ENCODE results near the gene GYS1. TPM values are rescaled to one million over a fixed set of nuclear protein-coding genes. Genes with fewer than 3 reads are reported as not detected.
A peak's percentile ranks its signal among the peaks of the same experiment; 100 is the strongest.

Gene GYS1
- total and polyA plus RNA-seq, 10 of the 15 experiments (the other 5 are each of a cell fraction or from before 2014, with no cell fraction given) = 3.7 to 62.0 (median 37.3) TPM

DNA sequence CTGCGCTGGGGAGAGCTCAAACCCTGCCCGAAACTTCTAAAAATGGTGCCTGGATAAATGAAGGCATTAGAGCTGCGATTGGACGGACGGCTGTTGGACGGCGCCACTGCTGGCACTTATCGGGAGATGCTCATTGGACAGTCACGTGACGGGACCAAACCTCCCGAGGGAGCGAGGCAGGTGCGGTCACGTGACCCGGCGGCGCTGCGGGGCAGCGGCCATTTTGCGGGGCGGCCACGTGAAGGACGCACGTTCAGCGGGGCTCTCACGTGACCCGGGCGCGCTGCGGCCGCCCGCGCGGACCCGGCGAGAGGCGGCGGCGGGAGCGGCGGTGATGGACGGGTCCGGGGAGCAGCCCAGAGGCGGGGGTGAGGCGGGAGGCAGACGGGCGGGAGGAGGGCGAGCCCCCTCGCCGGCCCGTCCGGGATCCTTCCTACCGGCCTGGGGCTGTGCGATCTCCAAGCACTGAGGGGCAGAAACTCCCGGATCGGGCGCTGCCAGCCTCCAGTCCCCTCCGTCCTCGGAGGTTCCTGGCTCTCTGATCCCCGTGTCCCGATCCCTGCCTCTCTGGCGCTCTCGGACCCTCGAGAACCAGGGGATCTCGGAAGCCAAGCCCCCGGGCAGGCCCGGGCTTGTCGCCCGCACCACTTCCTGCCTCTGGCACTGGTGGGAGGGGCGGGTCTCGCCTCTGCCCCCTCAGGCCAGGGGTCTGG is 38.4 kb downstream of the GYS1 start, which contains the start of gene BAX:
Gene BAX (plus strand): TSS at position 281 of the 713 bp plus-strand sequence. CDS start 54 bp downstream, at position 335.
- Histone ChIP-seq H3K27ac (ENCODE audit: control insufficient read depth, insufficient read depth) (peak within 1 kb of the TSS; percentile 99), H3K36me3 (ENCODE audit: control insufficient read depth in 2 of 2, insufficient read depth in 2 of 2, low read length in 1 of 2) (no peaks in the 10 kb centered on the region; a peak in 1 of 4 replicates), H3K4me1 (ENCODE audit: control insufficient read depth, insufficient read depth, low read length) (peaks cover 5% of the 10 kb centered on the region; the same call in 1 of the 2 replicates), H3K27me3 (replicated peaks in 1 of 2; ENCODE audit: control insufficient read depth in 2 of 2, insufficient read depth in 2 of 2, low read length in 1 of 2) (no peaks in the 10 kb centered on the region), H3K4me2 (ENCODE audit: control insufficient read depth, insufficient read depth) (peak within 1 kb of the TSS; percentile 99), H2AFZ (ENCODE audit: control insufficient read depth, low read depth, low read length) (peak within 1 kb of the TSS; percentile 75), H3K9me3 (replicated peaks; ENCODE audit: control insufficient read depth, insufficient read depth, low read length) (no peaks in the 10 kb centered on the region), H3K9ac (ENCODE audit: control insufficient read depth, insufficient read depth, low read length) (peak within 1 kb of the TSS; percentile 100), H3K4me3 (peak within 1 kb of the TSS; percentile 98), H3K79me2 (ENCODE audit: control insufficient read depth, insufficient read depth, low read length) (peaks cover 23% of the 10 kb centered on the region), H4K20me1 (ENCODE audit: control insufficient read depth, insufficient read depth) (no peaks in the 10 kb centered on the region)
- intact Hi-C loops (cut with micrococcal nuclease; ENCODE audit: unreplicated experiment) = no loop called here
- ATAC-seq (peak; percentile 98), DNase-seq (ENCODE audit: low read depth, low spot score) (peak; percentile 92), FAIRE-seq (peak; percentile 98)
- ChIA-PET POLR2A (interaction anchor here (0.6 to 3.1 kb wide), 13 partner anchors 7 to 1160 kb away, joined by 3 to 15 read pairs (median 5); partner anchors contain the start of genes DHDH, FTL, GYS1 and NUCB1), RAD21 (ENCODE audit: unreplicated experiment) (interaction anchor here (0.8 to 2.4 kb wide), 9 partner anchors 9 to 254 kb away, joined by 3 to 8 read pairs (median 3); partner anchors contain the start of gene NUCB1), SMC1A (ENCODE audit: uncharacterized antibody, unreplicated experiment) (interaction anchor here (0.6 to 3.1 kb wide), 12 partner anchors 8 to 167 kb away, joined by 3 to 14 read pairs (median 4); partner anchors contain the start of gene NUCB1), CTCF (interaction anchor here (1.1 to 2.1 kb wide), 6 partner anchors 12 to 167 kb away, joined by 4 to 10 read pairs (median 4); no protein-coding TSS in a partner anchor)
- TSS peak; percentile 76 for BruUV-seq (replicated peaks)
- in situ Hi-C loops (cut with MboI) = no loop called here
- 2% methylated on average over 56 of the region's 71 CpGs for WGBS (ENCODE audit: insufficient coverage, insufficient replicate concordance, low lambda C conversion rate, missing lambda C conversion rate)
- TF ChIP-seq, protein P1, sequence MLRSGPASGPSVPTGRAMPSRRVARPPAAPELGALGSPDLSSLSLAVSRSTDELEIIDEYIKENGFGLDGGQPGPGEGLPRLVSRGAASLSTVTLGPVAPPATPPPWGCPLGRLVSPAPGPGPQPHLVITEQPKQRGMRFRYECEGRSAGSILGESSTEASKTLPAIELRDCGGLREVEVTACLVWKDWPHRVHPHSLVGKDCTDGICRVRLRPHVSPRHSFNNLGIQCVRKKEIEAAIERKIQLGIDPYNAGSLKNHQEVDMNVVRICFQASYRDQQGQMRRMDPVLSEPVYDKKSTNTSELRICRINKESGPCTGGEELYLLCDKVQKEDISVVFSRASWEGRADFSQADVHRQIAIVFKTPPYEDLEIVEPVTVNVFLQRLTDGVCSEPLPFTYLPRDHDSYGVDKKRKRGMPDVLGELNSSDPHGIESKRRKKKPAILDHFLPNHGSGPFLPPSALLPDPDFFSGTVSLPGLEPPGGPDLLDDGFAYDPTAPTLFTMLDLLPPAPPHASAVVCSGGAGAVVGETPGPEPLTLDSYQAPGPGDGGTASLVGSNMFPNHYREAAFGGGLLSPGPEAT (IDR thresholded peaks at IDR 0.05; ENCODE audit: low read depth) = 0 out of 2 replicates have a peak, but pooled peaks have one; percentile 33
- TF ChIP-seq, protein P2, sequence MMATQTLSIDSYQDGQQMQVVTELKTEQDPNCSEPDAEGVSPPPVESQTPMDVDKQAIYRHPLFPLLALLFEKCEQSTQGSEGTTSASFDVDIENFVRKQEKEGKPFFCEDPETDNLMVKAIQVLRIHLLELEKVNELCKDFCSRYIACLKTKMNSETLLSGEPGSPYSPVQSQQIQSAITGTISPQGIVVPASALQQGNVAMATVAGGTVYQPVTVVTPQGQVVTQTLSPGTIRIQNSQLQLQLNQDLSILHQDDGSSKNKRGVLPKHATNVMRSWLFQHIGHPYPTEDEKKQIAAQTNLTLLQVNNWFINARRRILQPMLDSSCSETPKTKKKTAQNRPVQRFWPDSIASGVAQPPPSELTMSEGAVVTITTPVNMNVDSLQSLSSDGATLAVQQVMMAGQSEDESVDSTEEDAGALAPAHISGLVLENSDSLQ (IDR thresholded peaks at IDR 0.05) = peak; percentile 72
- no peak for TF ChIP-seq JUNB (IDR thresholded peaks at IDR 0.05)
- 0 out of 2 replicates have a peak, but pooled peaks have one; percentile 88 for TF ChIP-seq STAT1 (conservative IDR thresholded peaks at IDR 0.05)
- TF ChIP-seq JUND (IDR thresholded peaks at IDR 0.05; ENCODE audit: low read depth, low read length) = no peak
- no peak for TF ChIP-seq ASH2L (IDR thresholded peaks at IDR 0.05; ENCODE audit: borderline replicate concordance, low read depth)
- TF ChIP-seq, protein P3, sequence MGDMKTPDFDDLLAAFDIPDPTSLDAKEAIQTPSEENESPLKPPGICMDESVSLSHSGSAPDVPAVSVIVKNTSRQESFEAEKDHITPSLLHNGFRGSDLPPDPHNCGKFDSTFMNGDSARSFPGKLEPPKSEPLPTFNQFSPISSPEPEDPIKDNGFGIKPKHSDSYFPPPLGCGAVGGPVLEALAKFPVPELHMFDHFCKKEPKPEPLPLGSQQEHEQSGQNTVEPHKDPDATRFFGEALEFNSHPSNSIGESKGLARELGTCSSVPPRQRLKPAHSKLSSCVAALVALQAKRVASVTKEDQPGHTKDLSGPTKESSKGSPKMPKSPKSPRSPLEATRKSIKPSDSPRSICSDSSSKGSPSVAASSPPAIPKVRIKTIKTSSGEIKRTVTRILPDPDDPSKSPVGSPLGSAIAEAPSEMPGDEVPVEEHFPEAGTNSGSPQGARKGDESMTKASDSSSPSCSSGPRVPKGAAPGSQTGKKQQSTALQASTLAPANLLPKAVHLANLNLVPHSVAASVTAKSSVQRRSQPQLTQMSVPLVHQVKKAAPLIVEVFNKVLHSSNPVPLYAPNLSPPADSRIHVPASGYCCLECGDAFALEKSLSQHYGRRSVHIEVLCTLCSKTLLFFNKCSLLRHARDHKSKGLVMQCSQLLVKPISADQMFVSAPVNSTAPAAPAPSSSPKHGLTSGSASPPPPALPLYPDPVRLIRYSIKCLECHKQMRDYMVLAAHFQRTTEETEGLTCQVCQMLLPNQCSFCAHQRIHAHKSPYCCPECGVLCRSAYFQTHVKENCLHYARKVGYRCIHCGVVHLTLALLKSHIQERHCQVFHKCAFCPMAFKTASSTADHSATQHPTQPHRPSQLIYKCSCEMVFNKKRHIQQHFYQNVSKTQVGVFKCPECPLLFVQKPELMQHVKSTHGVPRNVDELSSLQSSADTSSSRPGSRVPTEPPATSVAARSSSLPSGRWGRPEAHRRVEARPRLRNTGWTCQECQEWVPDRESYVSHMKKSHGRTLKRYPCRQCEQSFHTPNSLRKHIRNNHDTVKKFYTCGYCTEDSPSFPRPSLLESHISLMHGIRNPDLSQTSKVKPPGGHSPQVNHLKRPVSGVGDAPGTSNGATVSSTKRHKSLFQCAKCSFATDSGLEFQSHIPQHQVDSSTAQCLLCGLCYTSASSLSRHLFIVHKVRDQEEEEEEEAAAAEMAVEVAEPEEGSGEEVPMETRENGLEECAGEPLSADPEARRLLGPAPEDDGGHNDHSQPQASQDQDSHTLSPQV (IDR thresholded peaks at IDR 0.05) = 0 out of 2 replicates have a peak, but pooled peaks have one; percentile 20
- peak; percentile 100 for TF ChIP-seq RELA (IDR thresholded peaks at IDR 0.05; ENCODE audit: borderline replicate concordance, partially characterized antibody)
- TF ChIP-seq HDGF (IDR thresholded peaks at IDR 0.05) = no peak
- no peak for TF ChIP-seq ZNF274 (IDR thresholded peaks at IDR 0.05; ENCODE audit: insufficient read depth, insufficient read length)
- TF ChIP-seq ETV6 (conservative IDR thresholded peaks at IDR 0.05 in 1 of 2, IDR thresholded peaks at IDR 0.05 in 1 of 2; ENCODE audit: borderline replicate concordance in 1 of 2, low read depth in 1 of 2) = no peak
- TF ChIP-seq, protein P4, sequence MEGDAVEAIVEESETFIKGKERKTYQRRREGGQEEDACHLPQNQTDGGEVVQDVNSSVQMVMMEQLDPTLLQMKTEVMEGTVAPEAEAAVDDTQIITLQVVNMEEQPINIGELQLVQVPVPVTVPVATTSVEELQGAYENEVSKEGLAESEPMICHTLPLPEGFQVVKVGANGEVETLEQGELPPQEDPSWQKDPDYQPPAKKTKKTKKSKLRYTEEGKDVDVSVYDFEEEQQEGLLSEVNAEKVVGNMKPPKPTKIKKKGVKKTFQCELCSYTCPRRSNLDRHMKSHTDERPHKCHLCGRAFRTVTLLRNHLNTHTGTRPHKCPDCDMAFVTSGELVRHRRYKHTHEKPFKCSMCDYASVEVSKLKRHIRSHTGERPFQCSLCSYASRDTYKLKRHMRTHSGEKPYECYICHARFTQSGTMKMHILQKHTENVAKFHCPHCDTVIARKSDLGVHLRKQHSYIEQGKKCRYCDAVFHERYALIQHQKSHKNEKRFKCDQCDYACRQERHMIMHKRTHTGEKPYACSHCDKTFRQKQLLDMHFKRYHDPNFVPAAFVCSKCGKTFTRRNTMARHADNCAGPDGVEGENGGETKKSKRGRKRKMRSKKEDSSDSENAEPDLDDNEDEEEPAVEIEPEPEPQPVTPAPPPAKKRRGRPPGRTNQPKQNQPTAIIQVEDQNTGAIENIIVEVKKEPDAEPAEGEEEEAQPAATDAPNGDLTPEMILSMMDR (IDR thresholded peaks at IDR 0.05 in 2 of 3, conservative IDR thresholded peaks at IDR 0.05 in 1 of 3; ENCODE audit: control insufficient read depth in 2 of 3, extremely low read depth in 1 of 3, insufficient read depth in 1 of 3, low read depth in 3 of 3, low read length in 3 of 3) = peak in 1 of 3 experiments; percentile 18; a peak in 1 of 6 replicates
- no peak for TF ChIP-seq FOXM1 (IDR thresholded peaks at IDR 0.05; ENCODE audit: low read depth, low read length)

All from GM12878 (cell line).